ENCODE data around the gene HIC1.

The HIC1 gene

GRCh38 chr17:2024572-2025219, 30.2 kb upstream of the HIC1 start:
- no peak overlapping the region for H2BK120ac ChIP-seq (ENCODE audit: insufficient read depth, low read length, poor library complexity)
- WGBS (ENCODE audit: extremely low coverage, insufficient coverage, insufficient read length), result no CpG with 5 or more reads among the region's 73 CpGs
- no peak overlapping the region for H2AK5ac ChIP-seq (ENCODE audit: low read length)
- H3K4ac ChIP-seq (ENCODE audit: low read depth, low read length), result no peak overlapping the region
- no peak overlapping the region for H2BK5ac ChIP-seq (ENCODE audit: low read depth, low read length, poor library complexity)
- DNase-seq, result peak in 1 of 2 donors; percentile 32
- H2AFZ ChIP-seq (ENCODE audit: insufficient read depth, low read length, poor library complexity), result no peak overlapping the region
- H3K18ac ChIP-seq (ENCODE audit: low read length), result no peak overlapping the region
- H3K4me1 ChIP-seq (ENCODE audit: control insufficient read depth in 1 of 2, insufficient read depth in 2 of 2, low read length in 2 of 2), result peaks cover 4 to 21% of the 10 kb centered on the region in 2 experiments
- H3K9ac ChIP-seq (ENCODE audit: low read length), result no peak overlapping the region
- H3K79me2 ChIP-seq (ENCODE audit: control insufficient read depth, insufficient read depth, low read length, poor library complexity), result no peaks in the 10 kb centered on the region
- H3K27me3 ChIP-seq (ENCODE audit: insufficient read depth, low read length), result peaks cover 55% of the 10 kb centered on the region
- H3K14ac ChIP-seq (ENCODE audit: low read length), result no peak overlapping the region
- H3K79me1 ChIP-seq (ENCODE audit: low read length), result peaks cover 3% of the 10 kb centered on the region
- peak overlapping the region; percentile 39 for H3K4me3 ChIP-seq (ENCODE audit: low read depth, low read length)
- H3K9me3 ChIP-seq (ENCODE audit: insufficient read depth, low read depth, low read length), result peaks cover 3% of the 10 kb centered on the region
- H3K27ac ChIP-seq (ENCODE audit: low read depth, low read length), result no peak overlapping the region
- no peak overlapping the region for H4K91ac ChIP-seq (ENCODE audit: low read depth, low read length)
- H4K8ac ChIP-seq (ENCODE audit: low read depth, low read length), result no peak overlapping the region
- H3K4me2 ChIP-seq (ENCODE audit: low read length), result peak overlapping the region; percentile 67
- H2BK12ac ChIP-seq (ENCODE audit: low read length), result no peak overlapping the region
- no peaks in the 10 kb centered on the region for H3K36me3 ChIP-seq (ENCODE audit: control insufficient read depth in 1 of 2, insufficient read depth in 2 of 2, low read length in 2 of 2)
- no peak overlapping the region for H3K23ac ChIP-seq (ENCODE audit: low read length)
- H4K12ac ChIP-seq (ENCODE audit: low read depth, low read length), result no peak overlapping the region

- Histone ChIP-seq H2BK120ac (ENCODE audit: insufficient read depth, low read length, poor library complexity) (no peak within 1 kb of the TSS), H3K4ac (ENCODE audit: low read depth, low read length) (no peak within 1 kb of the TSS), H2AFZ (ENCODE audit: insufficient read depth, low read length, poor library complexity) (no peak within 1 kb of the TSS), H3K9me3 (ENCODE audit: insufficient read depth, low read depth, low read length) (peaks cover 4% of the 10 kb centered on the region), H3K18ac (ENCODE audit: low read length) (no peak within 1 kb of the TSS), H3K23ac (ENCODE audit: low read length) (no peak within 1 kb of the TSS), H3K79me1 (ENCODE audit: low read length) (peaks cover 4% of the 10 kb centered on the region), H3K4me2 (ENCODE audit: low read length) (peak within 1 kb of the TSS; percentile 67), H2BK12ac (ENCODE audit: low read length) (no peak within 1 kb of the TSS), H3K36me3 (ENCODE audit: control insufficient read depth in 1 of 2, insufficient read depth in 2 of 2, low read length in 2 of 2) (no peaks in the 10 kb centered on the region), H3K4me3 (ENCODE audit: low read depth, low read length) (peak within 1 kb of the TSS; percentile 39), H2BK5ac (ENCODE audit: low read depth, low read length, poor library complexity) (no peak within 1 kb of the TSS), H4K91ac (ENCODE audit: low read depth, low read length) (no peak within 1 kb of the TSS), H3K27me3 (ENCODE audit: insufficient read depth, low read length) (peaks cover 52% of the 10 kb centered on the region), H3K14ac (ENCODE audit: low read length) (no peak within 1 kb of the TSS), H3K9ac (ENCODE audit: low read length) (no peak within 1 kb of the TSS), H2AK5ac (ENCODE audit: low read length) (no peak within 1 kb of the TSS), H4K12ac (ENCODE audit: low read depth, low read length) (no peak within 1 kb of the TSS), H3K79me2 (ENCODE audit: control insufficient read depth, insufficient read depth, low read length, poor library complexity) (peaks cover 2% of the 10 kb centered on the region), H4K8ac (ENCODE audit: low read depth, low read length) (no peak within 1 kb of the TSS), H3K27ac (ENCODE audit: low read depth, low read length) (no peak within 1 kb of the TSS), H3K4me1 (ENCODE audit: control insufficient read depth in 1 of 2, insufficient read depth in 2 of 2, low read length in 2 of 2) (peaks cover 4 to 22% of the 10 kb centered on the region in 2 experiments)
- WGBS (ENCODE audit: extremely low coverage, insufficient coverage, insufficient read length), result no CpG with 5 or more reads among the region's 47 CpGs
- peak; percentile 22 to 67 for DNase-seq
Observed at GRCh38 chr17:2025220-2025621, 29.7 kb upstream of the HIC1 start, which contains the start of gene RTN4RL1. Gene RTN4RL1 (minus strand): TSS chr17:2025334. CDS start chr17:2024865, 469 bp downstream.

GRCh38 chr17:2025622-2026309, 29.1 kb upstream of the HIC1 start:
- Histone ChIP-seq H2AK5ac (ENCODE audit: low read length) (no peak overlapping the region), H4K12ac (ENCODE audit: low read depth, low read length) (no peak overlapping the region), H3K9ac (ENCODE audit: low read length) (no peak overlapping the region), H3K18ac (ENCODE audit: low read length) (no peak overlapping the region), H3K79me2 (ENCODE audit: control insufficient read depth, insufficient read depth, low read length, poor library complexity) (peaks cover 3% of the 10 kb centered on the region), H3K4me1 (ENCODE audit: control insufficient read depth in 1 of 2, insufficient read depth in 2 of 2, low read length in 2 of 2) (peaks cover 5 to 24% of the 10 kb centered on the region in 2 experiments), H3K4ac (ENCODE audit: low read depth, low read length) (no peak overlapping the region), H2AFZ (ENCODE audit: insufficient read depth, low read length, poor library complexity) (no peak overlapping the region), H3K36me3 (ENCODE audit: control insufficient read depth in 1 of 2, insufficient read depth in 2 of 2, low read length in 2 of 2) (no peaks in the 10 kb centered on the region), H3K79me1 (ENCODE audit: low read length) (peaks cover 7% of the 10 kb centered on the region), H4K8ac (ENCODE audit: low read depth, low read length) (no peak overlapping the region), H3K27ac (ENCODE audit: low read depth, low read length) (no peak overlapping the region), H4K91ac (ENCODE audit: low read depth, low read length) (no peak overlapping the region), H2BK120ac (ENCODE audit: insufficient read depth, low read length, poor library complexity) (no peak overlapping the region), H3K4me2 (ENCODE audit: low read length) (peak overlapping the region; percentile 67), H3K27me3 (ENCODE audit: insufficient read depth, low read length) (peaks cover 52% of the 10 kb centered on the region), H2BK12ac (ENCODE audit: low read length) (no peak overlapping the region), H3K4me3 (ENCODE audit: low read depth, low read length) (no peak overlapping the region), H3K14ac (ENCODE audit: low read length) (no peak overlapping the region), H2BK5ac (ENCODE audit: low read depth, low read length, poor library complexity) (no peak overlapping the region), H3K9me3 (ENCODE audit: insufficient read depth, low read depth, low read length) (peaks cover 4% of the 10 kb centered on the region), H3K23ac (ENCODE audit: low read length) (no peak overlapping the region)
- peak; percentile 47 to 74 for DNase-seq
- no CpG with 5 or more reads among the region's 55 CpGs for WGBS (ENCODE audit: extremely low coverage, insufficient coverage, insufficient read length)

- no peak overlapping the region for H3K9ac ChIP-seq (ENCODE audit: low read length)
- H3K9me3 ChIP-seq (ENCODE audit: insufficient read depth, low read depth, low read length), result peaks cover 3% of the 10 kb centered on the region
- H3K27ac ChIP-seq (ENCODE audit: low read depth, low read length), result no peak overlapping the region
- H3K18ac ChIP-seq (ENCODE audit: low read length), result no peak overlapping the region
- H2BK5ac ChIP-seq (ENCODE audit: low read depth, low read length, poor library complexity), result no peak overlapping the region
- H3K4me2 ChIP-seq (ENCODE audit: low read length), result no peak overlapping the region
- no peak overlapping the region for H2BK12ac ChIP-seq (ENCODE audit: low read length)
- peaks cover 3% of the 10 kb centered on the region for H3K79me2 ChIP-seq (ENCODE audit: control insufficient read depth, insufficient read depth, low read length, poor library complexity)
- no peak overlapping the region for H2AFZ ChIP-seq (ENCODE audit: insufficient read depth, low read length, poor library complexity)
- H2BK120ac ChIP-seq (ENCODE audit: insufficient read depth, low read length, poor library complexity), result no peak overlapping the region
- H3K4me1 ChIP-seq (ENCODE audit: control insufficient read depth in 1 of 2, insufficient read depth in 2 of 2, low read length in 2 of 2), result peaks cover 7 to 26% of the 10 kb centered on the region in 2 experiments
- H3K27me3 ChIP-seq (ENCODE audit: insufficient read depth, low read length), result peaks cover 46% of the 10 kb centered on the region
- no peak overlapping the region for H4K91ac ChIP-seq (ENCODE audit: low read depth, low read length)
- WGBS (ENCODE audit: extremely low coverage, insufficient coverage, insufficient read length), result no CpG with 5 or more reads among the region's 11 CpGs
- no peak overlapping the region for H4K12ac ChIP-seq (ENCODE audit: low read depth, low read length)
- no peak overlapping the region for H4K8ac ChIP-seq (ENCODE audit: low read depth, low read length)
- no peak overlapping the region for H3K4ac ChIP-seq (ENCODE audit: low read depth, low read length)
- no peak overlapping the region for H2AK5ac ChIP-seq (ENCODE audit: low read length)
- no peak overlapping the region for H3K4me3 ChIP-seq (ENCODE audit: low read depth, low read length)
- H3K36me3 ChIP-seq (ENCODE audit: control insufficient read depth in 1 of 2, insufficient read depth in 2 of 2, low read length in 2 of 2), result no peaks in the 10 kb centered on the region
- no peak overlapping the region for H3K14ac ChIP-seq (ENCODE audit: low read length)
- peaks cover 7% of the 10 kb centered on the region for H3K79me1 ChIP-seq (ENCODE audit: low read length)
- DNase-seq, result no peak
- H3K23ac ChIP-seq (ENCODE audit: low read length), result no peak overlapping the region
Observed at GRCh38 chr17:2027528-2028233, 27.2 kb upstream of the HIC1 start.

Measured in trophoblast cell (in vitro differentiated cells and primary cell).